Skeletal muscle cell (primary cell): Measurements from ENCODE around the gene RAB26.

ENCODE experiments used
- DNase-seq: peaks from one replicate; pipeline ENCODE4 v3.0.0-alpha.2; 2010; ENCODE audit warnings: low read depth
- H3K4me3 ChIP-seq: 2 replicates; pipeline ENCODE4 v1.5.1; 2011; ENCODE audit warnings: low read depth, mild to moderate bottlenecking, control low read depth, low read length, moderate library complexity

The RAB26 gene

GRCh38 chr16:2173366-2173765, 24.9 kb downstream of the RAB26 start:
- H3K4me3 ChIP-seq: no peak overlapping the region
- DNase-seq: no peak

GRCh38 chr16:2173916-2174315, 25.5 kb downstream of the RAB26 start:
- no peak for DNase-seq
- H3K4me3 ChIP-seq: no peak overlapping the region

- no peak for DNase-seq
- no peak overlapping the region for H3K4me3 ChIP-seq
Observed at GRCh38 chr16:2174396-2175131, 26.1 kb downstream of the RAB26 start.

- H3K4me3 ChIP-seq: no peak overlapping the region
- no peak for DNase-seq
Observed at GRCh38 chr16:2175454-2175853, 27.0 kb downstream of the RAB26 start.

GRCh38 chr16:2176047-2176446, 27.6 kb downstream of the RAB26 start:
- DNase-seq: no peak
- H3K4me3 ChIP-seq: no peak overlapping the region

GRCh38 chr16:2177101-2177500, 28.7 kb downstream of the RAB26 start:
- DNase-seq: no peak
- H3K4me3 ChIP-seq: no peak overlapping the region

- no peak overlapping the region for H3K4me3 ChIP-seq
- no peak for DNase-seq
Observed at GRCh38 chr16:2177561-2177960, 29.1 kb downstream of the RAB26 start.

- H3K4me3 ChIP-seq: no peak overlapping the region
- no peak for DNase-seq
Observed at GRCh38 chr16:2178321-2179106, 30.1 kb downstream of the RAB26 start.

GRCh38 chr16:2179107-2179501, 30.7 kb downstream of the RAB26 start:
- H3K4me3 ChIP-seq: no peak overlapping the region
- DNase-seq: no peak

GRCh38 chr16:2179576-2179975, 31.2 kb downstream of the RAB26 start:
- no peak for DNase-seq
- H3K4me3 ChIP-seq: no peak overlapping the region

- no peak for DNase-seq
- H3K4me3 ChIP-seq: no peak overlapping the region
Observed at GRCh38 chr16:2180461-2180860, 32.0 kb downstream of the RAB26 start.

GRCh38 chr16:2180962-2181923, 32.8 kb downstream of the RAB26 start:
- no peak for DNase-seq
- H3K4me3 ChIP-seq: no peak overlapping the region

- no peak overlapping the region for H3K4me3 ChIP-seq
- no peak for DNase-seq
Observed at GRCh38 chr16:2181952-2182351, 33.5 kb downstream of the RAB26 start.

GRCh38 chr16:2183671-2184070, 35.2 kb downstream of the RAB26 start:
- no peak overlapping the region for H3K4me3 ChIP-seq

GRCh38 chr16:2184346-2184745, 35.9 kb downstream of the RAB26 start:
- DNase-seq: no peak
- H3K4me3 ChIP-seq: no peak overlapping the region

More at GRCh38 chr16:2183671-2184070, 35.2 kb downstream of the RAB26 start:
- no peak for DNase-seq

- no peak overlapping the region for H3K4me3 ChIP-seq
- no peak for DNase-seq
Observed at GRCh38 chr16:2184962-2185361, 36.5 kb downstream of the RAB26 start.

- H3K4me3 ChIP-seq: no peak overlapping the region
- DNase-seq: no peak
Observed at GRCh38 chr16:2186064-2186463, 37.6 kb downstream of the RAB26 start.

- H3K4me3 ChIP-seq: no peak overlapping the region
- no peak for DNase-seq
Observed at GRCh38 chr16:2186505-2186904, 38.1 kb downstream of the RAB26 start.

- H3K4me3 ChIP-seq: no peak overlapping the region
- no peak for DNase-seq
Observed at GRCh38 chr16:2187212-2187611, 38.8 kb downstream of the RAB26 start.

GRCh38 chr16:2188395-2188794, 40.0 kb downstream of the RAB26 start:
- H3K4me3 ChIP-seq: no peak overlapping the region
- no peak for DNase-seq
